GM12872 (cell line): Measurements from ENCODE around the gene SMNDC1.

Experiments used
- TF ChIP-seq, protein P1 (sequence below): IDR thresholded peaks from 3 replicates; pipeline ENCODE4 v1.5.1; 2011; ENCODE audit warnings: low read depth, mild to moderate bottlenecking, low read length, moderate library complexity; ENCODE audit not compliant: insufficient read depth

The SMNDC1 gene

DNA sequence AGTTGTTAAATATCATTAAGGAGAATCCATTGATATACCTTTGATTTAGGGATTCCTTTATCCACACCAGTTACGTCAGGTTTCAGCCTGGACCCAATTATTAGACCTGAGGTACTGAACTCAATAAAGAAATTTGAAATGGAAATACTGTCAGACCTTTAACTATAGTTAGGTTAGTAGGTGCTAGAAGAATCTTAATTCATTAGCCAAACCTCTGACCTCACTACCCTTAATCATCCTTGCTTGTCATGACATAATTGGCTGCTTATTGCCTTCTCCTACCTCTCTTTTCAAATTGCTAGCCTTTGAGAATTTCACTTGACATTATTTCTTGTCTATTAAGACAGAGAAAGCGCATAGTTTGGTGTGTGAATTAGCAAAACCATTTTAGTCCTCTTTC lies 27.1 kb downstream of the SMNDC1 start:
- TF ChIP-seq, protein P1, sequence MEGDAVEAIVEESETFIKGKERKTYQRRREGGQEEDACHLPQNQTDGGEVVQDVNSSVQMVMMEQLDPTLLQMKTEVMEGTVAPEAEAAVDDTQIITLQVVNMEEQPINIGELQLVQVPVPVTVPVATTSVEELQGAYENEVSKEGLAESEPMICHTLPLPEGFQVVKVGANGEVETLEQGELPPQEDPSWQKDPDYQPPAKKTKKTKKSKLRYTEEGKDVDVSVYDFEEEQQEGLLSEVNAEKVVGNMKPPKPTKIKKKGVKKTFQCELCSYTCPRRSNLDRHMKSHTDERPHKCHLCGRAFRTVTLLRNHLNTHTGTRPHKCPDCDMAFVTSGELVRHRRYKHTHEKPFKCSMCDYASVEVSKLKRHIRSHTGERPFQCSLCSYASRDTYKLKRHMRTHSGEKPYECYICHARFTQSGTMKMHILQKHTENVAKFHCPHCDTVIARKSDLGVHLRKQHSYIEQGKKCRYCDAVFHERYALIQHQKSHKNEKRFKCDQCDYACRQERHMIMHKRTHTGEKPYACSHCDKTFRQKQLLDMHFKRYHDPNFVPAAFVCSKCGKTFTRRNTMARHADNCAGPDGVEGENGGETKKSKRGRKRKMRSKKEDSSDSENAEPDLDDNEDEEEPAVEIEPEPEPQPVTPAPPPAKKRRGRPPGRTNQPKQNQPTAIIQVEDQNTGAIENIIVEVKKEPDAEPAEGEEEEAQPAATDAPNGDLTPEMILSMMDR, result no peak

DNA sequence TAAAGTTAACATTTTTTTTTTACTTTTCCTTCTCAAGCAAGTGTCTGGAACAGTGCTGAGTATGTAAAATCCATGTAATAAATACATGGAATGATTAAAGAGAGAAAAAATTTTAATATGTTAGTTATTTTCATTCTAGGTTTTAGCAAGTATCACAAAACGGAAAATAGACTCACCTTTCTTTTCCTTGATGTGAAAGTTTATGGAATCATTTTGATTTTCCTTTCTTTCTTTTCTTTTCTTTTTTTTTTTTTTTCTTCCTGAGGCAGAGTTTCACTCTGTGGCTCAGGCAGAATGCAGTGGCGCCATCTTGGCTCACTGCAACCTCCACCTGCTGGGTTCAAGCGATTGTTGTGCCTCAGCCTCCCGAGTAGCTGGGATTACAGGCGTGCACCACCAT lies 28.1 kb downstream of the SMNDC1 start:
- TF ChIP-seq, protein P1, result no peak

DNA sequence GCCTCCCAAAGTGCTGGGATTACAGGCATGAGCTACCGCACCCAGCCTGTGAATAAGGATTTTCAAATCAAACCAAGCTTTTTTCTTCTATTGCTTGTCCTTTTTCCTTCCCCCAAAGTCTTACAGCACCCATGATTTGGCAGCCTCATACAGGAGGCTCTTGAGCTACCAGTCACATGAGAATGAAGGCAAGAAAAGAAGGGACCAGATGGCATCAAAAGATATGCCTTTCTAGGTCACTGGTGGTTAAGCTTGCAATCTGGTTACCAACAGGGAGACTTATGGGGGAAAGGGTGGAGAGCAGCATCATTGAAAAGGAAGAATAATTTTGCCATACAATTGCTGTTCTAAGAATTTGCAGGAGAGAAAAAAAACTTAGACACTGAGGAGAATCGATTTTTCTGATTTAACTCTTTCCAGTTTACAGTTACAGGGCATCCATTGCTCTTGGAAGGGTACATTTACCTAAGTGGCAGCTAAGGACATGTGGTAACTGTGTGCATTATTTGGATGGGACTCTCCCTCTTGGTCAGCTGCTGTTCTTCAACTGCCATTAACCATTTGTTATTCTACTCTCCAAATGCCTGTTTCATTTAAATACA lies 29.5 kb downstream of the SMNDC1 start:
- TF ChIP-seq, protein P1, result no peak

DNA sequence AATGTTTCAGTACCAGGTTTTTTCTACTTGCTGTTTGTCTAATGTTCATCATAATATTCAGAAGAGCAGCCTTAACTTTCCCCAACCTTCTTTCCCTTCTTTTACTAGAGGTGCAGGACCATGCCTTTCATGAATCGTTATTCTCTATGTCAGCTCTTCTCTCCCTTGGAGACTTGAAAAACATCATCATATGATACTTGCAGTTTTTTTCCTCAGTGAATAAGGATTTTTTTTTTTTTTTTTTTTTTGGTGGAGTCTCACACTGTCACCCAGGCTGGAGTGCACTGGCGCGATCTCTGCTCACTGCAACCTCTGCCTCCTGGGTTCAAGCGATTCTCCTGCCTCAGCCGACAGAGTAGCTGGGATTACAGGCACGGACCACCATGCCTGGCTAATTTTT lies 30.1 kb downstream of the SMNDC1 start:
- TF ChIP-seq, protein P1, result no peak

DNA sequence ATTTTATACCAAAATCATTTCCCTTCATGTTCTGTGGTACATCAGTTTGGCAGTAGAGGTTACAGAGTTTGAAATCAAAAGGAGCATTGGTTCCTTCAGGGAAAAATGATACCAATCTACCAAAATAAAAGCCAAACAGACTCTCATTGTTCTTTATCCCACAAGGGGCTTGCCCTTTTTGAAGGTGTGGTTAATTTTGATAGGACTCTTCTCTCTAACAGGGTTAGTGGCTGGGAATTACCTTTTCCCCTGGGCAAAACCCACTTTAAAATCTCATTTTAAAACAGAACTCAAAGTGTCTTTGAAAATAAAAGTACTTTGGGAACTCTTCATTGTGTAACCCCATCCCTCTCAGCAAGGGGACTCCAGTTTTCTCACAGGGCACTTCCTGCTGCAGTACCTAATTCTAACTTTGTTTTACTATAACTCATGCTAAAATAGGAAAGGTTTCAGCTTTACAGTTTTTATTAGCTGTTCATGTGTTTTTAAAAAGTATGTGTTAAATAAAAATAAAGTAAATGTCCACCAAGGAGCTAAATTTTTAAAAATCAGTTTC lies 30.6 kb downstream of the SMNDC1 start:
- TF ChIP-seq, protein P1, result no peak

DNA sequence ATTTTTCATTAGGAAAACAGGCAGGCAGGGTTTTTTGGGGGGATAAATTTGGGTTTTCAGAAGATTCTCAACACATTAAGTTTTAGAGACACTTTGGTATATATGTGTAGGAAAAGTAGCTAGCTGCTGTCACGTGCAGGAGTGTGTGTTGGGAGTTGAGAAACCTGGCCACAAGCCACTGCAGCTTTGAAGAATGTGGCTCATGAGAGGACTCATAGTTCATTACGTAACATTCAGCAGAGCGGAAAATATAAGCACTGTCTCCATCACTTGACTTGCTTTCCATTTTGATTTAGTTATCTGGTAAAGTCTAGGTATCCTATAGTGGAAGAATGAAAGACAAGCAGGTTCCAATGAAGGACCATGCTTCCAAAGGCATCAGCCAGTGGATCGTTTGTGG lies 31.2 kb downstream of the SMNDC1 start:
- TF ChIP-seq, protein P1, result no peak

DNA sequence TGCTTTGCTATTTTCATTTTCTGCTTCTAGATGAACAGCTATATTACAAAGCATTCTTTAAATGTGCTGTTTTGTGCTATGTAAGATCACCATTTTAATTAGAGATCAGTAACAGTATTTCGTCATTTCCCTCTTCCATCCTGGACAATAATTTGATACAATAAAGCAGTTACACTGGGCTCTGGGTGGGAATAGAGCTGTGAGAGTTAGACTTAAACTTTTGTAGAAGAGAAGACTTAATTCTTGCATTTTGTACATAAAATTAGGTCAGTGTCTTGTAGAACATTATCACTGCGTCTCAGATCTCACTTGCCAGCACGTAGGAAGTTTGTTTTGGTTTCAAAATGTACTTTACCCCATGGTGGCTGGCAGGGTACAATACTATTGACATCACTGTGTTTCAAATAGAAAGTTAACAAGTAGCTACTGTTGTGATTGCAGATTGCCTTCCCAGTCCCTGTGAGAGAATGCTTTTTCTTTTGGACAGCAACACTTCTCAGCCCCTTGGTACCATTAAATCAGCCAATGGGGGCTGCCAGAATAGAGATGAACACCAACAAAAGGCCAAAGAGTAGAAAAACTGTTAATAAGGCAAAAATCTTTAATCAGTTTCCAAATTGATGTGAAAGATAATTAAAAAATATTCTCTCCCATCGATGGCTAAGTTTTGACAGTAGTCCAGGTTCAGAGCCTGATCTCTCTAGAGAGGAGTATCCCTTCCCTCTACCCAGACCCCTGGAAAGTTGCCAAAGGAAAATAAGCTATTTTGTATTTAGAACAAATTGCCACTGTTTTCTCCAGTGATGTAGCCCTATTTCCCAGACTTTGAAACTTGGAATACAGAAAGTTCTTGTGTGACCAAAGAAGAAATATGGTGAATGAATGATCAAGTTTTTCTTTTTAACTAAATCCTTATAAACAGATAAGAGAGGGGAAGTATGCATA lies 35.1 kb downstream of the SMNDC1 start:
- TF ChIP-seq, protein P1, result no peak
